ENCODE measurements around the gene CBY1.

CBY1 gene

DNA sequence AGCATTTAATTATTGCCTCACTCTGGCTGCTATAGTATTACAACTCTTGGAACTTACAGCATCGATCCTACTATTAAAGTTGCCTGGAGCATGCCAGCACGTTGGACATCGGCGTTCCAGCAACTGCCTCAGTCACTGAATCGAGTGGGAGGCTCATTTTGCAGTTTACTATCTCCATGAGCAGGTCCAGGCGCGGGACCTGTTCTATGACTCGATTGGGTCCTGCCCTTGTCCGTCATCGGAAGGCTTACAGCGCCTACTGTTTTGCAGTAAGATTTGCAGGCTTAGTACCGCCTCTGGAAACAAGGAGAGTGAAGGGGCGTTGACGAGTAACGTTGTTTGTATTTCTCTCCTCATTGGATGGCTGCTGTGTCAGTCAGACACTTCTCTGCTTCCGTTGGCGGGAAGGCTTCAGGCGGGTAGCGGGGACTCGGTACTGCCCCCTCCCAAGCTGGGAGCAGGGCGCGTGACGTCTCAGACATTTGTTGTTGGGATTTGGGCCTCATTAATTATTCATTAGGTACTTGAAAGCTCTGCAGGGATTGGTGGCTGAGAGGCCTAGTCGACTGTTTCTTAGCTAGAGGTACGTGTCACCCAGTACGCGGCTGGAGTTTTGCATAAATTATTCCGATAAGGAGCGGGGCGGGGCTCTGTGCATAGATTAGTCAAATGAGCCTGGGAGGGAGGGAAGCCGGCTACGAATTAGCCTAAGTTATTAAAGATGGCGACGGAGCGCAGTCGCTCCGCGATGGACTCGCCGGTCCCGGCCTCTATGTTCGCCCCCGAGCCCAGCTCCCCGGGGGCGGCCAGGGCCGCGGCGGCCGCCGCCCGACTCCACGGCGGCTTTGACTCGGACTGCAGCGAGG lies 49.0 kb downstream of the CBY1 start, which contains the start of gene GTPBP1:
TSS of gene GTPBP1 (plus strand) at position 710 of the 866 bp plus-strand sequence. CDS start at position 722, 12 bp downstream.
- peak; percentile 98 for DNase-seq

DNA sequence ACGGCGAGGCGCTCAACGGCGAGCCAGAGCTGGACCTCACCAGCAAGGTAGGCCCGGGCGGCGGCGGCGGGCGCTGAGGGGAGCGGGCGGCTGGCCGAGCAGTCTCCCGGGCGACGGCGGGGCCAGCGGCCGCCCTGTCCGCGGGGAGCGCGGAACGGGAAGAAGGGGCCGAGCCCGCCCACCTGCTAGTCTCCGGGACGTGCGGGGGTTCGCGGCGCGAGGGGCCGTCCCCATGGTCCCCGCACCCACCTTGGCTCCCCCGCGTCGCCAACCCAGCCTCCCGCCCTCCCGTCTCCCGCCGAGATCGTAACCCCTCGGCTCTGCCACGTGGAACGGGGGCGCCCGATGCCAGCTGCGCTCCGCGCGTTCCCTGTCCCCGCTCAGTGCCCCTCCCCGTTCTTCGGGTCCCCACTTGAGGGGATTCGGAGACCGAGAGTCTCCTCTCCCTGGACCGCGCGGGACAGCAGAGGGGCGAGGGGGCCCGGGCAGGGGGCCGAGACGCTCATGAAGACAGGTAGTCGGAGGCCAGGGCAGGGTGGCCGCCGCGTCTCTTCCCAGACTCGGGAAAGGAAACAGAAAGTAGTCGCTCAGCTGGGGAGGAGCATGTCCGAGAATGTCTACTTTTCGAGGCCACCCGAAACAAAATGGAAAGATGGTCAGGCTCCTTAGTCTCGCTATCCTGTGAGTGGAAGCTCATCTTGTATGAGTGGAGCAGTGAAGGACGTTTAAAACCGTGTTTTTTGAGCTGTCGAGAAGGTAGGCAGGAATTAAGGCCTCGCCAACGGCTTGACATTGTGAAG lies 49.9 kb downstream of the CBY1 start:
- DNase-seq: no peak

DNA sequence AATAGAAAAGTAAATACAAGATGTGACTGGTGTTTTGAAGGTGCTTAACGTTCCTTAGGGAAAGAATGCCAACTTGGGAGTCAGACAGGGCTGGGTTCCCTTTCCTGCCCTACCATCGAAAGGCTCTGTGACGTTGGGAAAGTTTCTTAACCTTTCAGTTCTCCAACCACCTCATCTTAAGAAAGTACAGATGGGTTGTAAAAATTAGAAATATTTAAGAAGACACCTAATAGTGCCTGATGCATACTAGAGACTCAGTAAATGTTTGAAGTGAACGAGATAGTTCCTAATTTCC lies 50.4 kb downstream of the CBY1 start:
- DNase-seq: no peak

DNA sequence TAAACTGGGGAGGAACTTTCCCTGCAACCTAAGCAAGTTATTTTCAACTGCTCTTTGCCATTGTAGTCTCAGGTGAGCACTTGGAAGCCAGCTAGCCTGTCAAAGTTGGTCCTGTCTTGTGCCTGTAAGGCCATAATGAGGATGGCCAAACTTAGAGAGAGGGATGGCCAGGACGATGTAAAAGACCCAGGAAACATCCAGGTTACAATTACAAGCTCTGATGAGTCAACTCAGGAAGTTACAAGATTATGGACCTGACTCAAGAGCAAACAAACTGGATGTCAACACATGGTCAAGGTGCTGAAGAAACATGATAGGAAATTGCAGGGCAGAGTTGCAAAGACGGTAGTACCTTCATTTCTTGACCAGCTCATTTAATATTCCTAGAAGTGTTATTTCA lies 50.9 kb downstream of the CBY1 start:
- DNase-seq: no peak

DNA sequence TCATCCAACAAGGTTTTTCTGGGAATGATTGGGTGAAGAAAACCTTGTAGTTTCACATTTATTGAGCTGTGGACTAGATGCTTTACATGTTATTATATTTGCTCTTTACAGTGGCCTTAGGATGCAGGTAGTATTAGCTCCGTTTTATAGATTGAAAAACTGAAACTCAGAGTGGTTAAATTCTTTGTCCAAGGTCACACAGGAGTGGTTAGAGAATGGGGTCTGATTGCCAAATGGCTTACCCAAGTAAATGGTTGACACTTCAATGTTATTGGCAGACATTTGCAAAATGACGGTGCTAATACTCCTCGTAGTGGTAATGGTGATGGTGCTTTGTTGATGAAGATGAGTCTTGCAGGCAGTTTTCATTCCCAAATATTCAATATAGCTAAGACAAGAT lies 51.5 kb downstream of the CBY1 start:
- no peak for DNase-seq

DNA sequence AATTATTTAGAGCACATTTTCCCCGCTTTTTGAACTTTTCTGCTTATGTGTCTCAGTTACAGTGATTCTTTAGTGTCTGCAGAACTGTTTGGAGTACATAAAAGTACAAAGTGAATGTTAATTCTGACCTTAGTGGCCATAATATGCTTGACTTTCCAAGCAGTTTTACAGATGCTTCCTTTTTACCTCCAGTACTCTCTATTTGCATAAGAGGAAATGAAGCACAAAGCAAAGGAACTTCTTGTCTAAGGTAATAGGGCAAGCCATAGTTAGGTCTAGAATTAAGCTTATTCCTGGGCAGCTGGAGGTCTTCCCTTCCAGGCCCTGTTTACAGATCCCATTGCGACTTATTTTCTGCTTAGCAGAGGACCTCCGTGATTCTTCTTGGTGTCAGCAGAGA lies 52.9 kb downstream of the CBY1 start:
- no peak for DNase-seq

DNA sequence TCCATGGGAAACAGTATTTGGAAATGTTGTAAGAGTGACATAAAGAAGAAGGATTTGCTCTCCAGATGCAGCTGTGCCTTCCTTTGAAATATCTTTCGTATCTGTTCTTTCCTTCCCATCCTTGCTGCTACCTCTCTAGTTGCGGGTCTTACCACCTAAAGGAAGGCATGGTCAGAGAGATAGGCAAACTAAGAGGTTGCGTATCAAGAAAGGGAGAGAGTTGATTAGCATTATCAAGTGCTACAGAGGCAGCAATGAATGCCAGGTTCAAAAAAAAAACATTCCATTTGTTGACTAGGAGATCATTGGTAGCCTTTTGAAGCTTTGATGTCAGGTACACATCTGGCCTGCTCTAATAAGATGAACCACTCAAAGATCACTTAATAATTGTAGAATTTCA lies 53.9 kb downstream of the CBY1 start:
- no peak for DNase-seq

DNA sequence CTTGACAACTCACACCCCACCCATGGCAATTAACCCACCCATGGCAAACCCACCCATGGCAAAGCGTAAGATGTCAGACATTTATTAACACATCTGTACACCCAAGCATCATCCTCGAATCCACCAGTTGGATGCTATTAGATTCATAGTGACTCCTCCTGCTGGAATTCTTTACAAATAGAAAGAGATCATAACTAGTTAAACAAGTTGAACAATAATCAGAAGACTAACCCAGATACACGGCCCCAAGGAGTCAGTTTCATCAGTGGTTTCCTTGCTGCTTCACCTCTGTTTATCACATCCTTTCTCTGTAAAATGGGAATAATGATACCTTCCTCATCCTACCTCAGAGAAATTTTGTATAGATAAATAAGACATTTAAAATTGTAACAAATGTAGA lies 54.4 kb downstream of the CBY1 start:
- DNase-seq: no peak

DNA sequence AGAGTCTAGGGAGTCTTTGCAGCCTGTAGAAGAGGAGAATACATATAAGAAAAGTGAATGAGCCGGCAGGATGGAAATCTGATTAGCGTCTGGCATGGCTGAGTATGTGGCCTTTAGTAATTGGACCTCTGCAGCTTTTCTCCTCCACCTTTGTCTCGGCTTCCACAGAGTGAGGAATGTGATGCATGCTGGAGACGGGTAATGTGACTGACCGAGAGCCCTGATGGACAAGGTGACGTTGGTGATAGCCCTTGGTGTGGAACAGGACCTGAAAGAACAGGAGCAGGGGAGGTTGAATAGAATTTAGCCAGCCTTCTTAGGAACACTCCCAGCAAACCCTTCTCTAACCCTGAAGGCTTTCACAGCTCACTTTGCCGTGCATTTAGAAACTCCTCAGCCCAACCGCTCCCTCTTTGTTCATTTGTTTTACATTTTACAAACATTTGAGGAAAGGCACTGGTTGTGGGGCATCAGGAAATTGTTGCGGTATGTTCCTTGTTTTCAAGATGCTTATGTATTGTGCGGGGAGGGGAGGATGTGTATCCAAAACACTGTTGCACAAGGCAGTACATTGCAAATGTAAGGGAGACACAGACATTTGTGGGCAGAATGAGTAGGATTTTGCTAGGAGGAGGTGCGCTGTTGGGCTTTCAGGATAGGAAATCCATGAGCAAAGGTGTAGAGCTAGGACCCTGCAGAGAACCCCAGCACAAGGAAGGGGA lies 56.2 kb downstream of the CBY1 start:
- DNase-seq: no peak

DNA sequence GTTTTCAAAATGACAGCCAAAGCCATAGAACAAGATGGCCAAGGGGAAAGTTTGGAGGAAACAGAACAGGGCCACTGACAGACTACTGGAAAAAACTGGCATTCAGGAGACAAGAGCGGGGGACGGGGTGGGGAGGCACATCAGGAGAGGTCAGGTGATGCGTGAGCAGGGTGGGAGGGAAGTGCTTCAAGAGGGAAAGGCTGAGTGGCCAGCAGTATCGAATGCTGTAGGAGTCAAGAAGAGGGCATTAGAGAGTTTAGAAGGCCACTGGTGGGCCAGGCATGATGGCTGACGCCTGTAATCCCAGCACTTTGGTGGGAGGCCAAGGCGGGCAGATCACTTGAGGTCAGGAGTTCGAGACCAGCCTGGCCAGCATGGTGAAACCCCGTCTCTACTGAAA lies 57.5 kb downstream of the CBY1 start:
- no peak for DNase-seq

DNA sequence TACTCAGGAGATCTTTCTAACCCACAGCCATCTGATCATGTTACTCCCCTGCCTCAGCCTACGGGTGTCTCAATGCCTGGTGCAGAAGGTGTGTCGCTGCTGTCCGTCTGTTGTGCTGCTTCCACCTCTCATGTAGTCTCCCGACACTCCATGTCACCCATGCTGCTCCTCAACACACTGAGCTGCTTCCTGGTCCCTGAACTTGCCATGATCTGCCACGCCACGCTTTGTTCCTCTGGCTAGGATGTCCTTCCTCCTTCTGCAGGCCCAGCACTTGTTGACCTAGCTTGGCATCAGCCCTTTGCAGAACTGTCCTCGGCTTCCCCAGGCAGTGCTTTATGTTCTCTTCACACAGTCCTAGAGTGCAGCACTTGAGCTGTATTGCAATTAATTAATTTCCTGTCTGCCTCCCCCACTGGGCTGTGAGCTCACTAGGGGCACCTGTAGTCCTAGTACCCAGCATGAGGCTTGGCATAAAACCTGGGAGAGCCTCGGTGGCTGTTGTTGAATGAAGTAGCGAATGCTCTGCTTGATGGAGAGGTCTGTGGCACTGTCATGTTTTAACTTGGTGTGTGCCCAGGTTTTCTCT lies 58.8 kb downstream of the CBY1 start:
- DNase-seq: no peak

DNA sequence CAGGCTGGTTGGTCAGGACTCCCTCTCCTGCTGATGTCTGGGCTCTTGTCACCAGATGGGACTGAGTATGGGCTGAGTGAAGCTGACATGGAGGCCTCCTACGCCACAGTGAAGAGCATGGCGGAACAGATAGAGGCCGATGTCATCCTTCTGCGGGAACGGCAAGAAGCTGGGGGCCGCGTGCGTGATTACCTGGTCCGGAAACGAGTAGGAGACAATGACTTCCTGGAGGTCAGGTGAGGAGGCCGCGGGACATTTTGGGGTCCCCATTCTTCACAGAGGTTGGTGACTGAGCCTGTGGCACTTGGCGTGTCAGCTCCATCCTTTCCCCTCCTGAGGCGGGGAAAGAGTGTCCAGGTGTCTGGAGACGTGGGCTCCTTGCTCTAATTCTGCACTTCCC lies 59.4 kb downstream of the CBY1 start:
- DNase-seq: no peak

DNA sequence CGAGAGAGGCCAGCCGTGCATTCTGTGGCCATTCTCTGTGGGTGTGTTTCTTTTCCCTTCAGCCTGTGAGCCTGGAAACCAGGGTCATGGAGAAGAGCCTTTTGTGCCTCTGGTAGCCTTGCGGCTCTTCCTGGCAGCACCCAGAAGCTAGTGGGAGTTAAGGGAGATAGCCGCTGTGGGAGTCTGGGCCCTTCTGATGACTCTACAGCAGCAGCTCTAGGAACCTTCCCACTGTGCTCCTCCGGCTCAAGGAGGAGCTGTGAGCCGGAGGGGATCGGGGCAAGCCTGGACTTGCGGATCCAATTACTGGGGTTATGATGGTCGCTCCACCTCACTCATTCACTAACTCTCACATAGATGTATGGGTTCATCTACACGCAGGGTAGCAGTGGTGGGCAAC lies 59.8 kb downstream of the CBY1 start:
- no peak for DNase-seq

DNA sequence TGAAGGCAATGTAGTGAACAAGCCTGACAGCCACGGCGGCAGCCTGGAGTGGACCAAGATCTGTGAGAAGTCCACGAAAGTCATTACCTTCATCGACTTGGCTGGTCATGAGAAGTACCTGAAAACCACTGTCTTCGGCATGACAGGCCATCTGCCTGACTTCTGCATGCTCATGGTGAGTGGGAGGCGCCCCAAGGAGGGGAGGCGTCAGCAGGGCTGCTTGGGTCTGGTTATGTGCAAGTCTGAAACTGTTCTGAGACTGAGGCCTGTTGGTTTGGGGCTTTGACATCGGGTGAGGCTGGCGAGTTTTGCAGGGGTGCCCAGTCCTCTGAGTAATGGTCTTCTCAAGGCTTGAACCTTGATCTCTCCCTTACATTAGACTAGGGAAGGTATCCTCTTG lies 60.4 kb downstream of the CBY1 start:
- no peak for DNase-seq

DNA sequence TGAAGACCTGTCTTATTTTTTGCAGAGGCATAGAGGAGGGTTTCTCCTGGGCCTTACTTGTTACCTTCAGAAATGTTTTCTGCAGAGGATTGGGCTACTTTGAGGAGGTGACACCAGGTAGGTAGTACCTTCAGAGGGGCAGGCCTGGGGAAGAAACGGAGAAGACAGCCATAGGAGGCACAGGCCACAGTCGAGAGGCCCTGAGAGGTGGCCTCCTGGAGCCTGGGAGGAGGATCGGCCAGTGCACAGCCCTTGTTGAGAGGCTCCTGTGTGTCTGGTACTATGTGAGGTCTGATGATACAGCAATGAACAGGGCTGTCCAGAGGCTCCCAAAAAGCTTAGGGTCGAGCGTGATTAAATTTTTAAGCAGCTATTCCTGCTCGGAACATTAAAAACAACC lies 60.8 kb downstream of the CBY1 start:
- no peak for DNase-seq

DNA sequence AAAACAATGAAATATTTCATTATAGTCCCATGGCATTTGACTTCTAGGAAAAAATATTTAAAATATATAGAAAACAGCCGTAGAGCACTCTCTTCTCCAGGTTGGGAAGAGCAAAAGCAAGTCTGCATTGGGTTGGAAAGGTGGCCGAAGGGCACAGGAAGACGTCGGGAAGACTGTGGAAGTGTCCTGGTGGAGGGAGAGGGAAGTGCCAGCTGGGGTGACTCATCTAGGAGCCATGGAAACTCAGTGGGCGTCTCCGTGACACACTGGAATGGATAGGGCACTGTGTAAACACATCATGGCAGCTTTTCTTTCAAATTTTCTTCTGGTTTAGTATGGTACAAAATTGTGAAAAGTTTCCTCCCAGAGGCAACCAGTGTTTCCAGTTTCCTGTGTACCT lies 62.0 kb downstream of the CBY1 start:
- peak; percentile 18 for DNase-seq

DNA sequence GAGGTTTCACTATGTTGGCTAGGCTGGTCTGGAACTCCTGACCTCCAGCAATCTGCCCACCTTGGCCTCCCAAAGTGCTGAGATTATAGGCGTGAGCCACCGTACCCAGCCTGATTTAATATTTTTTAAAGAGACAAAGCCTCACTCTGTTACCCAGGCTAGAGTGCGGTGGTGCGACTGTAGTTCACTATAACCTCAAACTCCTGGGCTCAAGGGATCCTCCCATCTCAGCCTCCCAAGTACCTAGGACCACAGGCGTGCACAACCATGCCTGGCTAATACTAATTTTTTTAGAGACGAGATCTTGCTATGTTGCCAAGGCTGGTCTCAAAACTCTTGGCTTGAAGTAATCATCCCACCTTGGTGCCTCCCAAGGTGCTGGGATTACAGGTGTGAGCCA lies 62.8 kb downstream of the CBY1 start:
- DNase-seq: no peak

DNA sequence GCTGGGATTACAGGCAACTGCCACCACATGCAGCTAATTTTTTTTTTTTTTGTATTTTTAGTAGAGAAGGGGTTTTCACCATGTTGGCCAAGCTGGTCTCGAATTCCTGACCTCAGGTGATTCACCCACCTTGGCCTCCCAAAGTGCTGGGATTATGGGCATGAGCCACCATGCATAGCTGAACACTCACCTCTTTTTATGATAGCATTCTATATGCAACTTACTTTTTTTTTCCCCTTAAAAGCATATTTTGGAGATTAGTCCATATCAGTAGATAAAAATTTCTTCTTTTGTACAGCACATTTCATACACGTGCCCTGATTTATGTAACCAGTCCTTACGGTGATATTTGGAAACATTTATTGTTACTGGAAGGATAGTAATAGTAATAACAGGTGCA lies 63.9 kb downstream of the CBY1 start:
- no peak for DNase-seq

DNA sequence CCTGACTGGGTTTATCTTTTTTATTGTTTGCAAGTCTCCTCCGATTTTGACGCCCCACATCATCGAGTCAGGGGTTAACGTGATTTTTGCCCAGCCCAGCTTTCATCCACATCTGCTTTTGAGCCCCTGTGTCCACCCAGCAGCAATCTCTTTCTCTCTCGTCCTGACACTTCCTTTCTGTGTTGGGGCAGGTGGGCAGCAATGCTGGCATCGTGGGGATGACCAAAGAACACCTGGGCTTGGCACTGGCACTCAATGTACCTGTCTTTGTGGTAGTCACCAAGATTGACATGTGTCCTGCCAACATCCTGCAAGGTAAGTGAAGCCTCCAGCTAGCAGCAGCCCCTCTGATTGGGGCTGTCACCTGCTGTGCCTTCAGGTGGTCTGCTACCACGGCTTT lies 65.1 kb downstream of the CBY1 start:
- no peak for DNase-seq

Data from NCI-H2227 treated with DMSO at 0.1 percent for 48 hours (cell line).